Panc1 (cell line): ENCODE results near the gene CCSER2. TPM values are rescaled to one million over a fixed set of nuclear protein-coding genes. Genes with fewer than 3 reads are reported as not detected.
A peak's percentile ranks its signal among the peaks of the same experiment; 100 is the strongest.

ENCODE experiments used
- ATAC-seq: fragments of 200-7000 bp; cut with Tn5 transposase; 2 replicates; pipeline ENCODE4 v1.9.1; 2020; ENCODE audit warnings: mild to moderate bottlenecking, moderate library complexity
- BruUV-seq: library from RNA; stranded (reverse); fragments of 400-500 nt; replicated peaks from 2 replicates; lab custom pipeline; 2021; lab: Mats Ljungman, UMichigan
- CTCF ChIA-PET: fragments of 300-600 bp; sonication (Branson Sonifier 250); formaldehyde crosslinking; loops from one replicate; lab custom pipeline; 2022; ENCODE audit warnings: antibody characterized with exemption; lab: Charles Lee
- POLR2A ChIA-PET: fragments of 300-600 bp; sonication (Branson Sonifier 250); formaldehyde crosslinking; loops from one replicate; lab custom pipeline; 2022; ENCODE audit warnings: antibody characterized with exemption; lab: Charles Lee
- DNase-seq: peaks from one replicate; pipeline ENCODE4 v3.0.0-alpha.2; 2010; ENCODE audit warnings: low read depth, low spot score
- H3K27ac ChIP-seq: 2 replicates; pipeline ENCODE4 v1.5.1; 2011; ENCODE audit warnings: mild to moderate bottlenecking, low read length, inconsistent platforms
- H3K27me3 ChIP-seq: fragments of 200-500 bp; sonication (Bioruptor generic); 2 replicates; pipeline ENCODE4 v1.6.0; 2014; ENCODE audit warnings: low read length, inconsistent platforms; ENCODE audit not compliant: control insufficient read depth, insufficient read depth
- H3K36me3 ChIP-seq: fragments of 200-500 bp; sonication (Bioruptor generic); 2 replicates; pipeline ENCODE4 v1.5.1; 2014; ENCODE audit warnings: inconsistent platforms, mild to moderate bottlenecking, low read length, moderate library complexity; ENCODE audit not compliant: control insufficient read depth, insufficient read depth
- H3K4me1 ChIP-seq: 2 replicates; pipeline ENCODE4 v1.5.1; 2011; ENCODE audit warnings: inconsistent platforms, mild to moderate bottlenecking, low read length, moderate library complexity; ENCODE audit not compliant: control insufficient read depth, insufficient read depth
- H3K4me3 ChIP-seq, 2 experiments: 2 replicates each; pipeline ENCODE4 v1.5.1; 2011 to 2012; ENCODE audit warnings: low read depth in 2 of 2, low read length in 2 of 2, mild to moderate bottlenecking in 2 of 2, inconsistent platforms in 1 of 2, moderate library complexity in 1 of 2
- H3K9me3 ChIP-seq: fragments of 200-500 bp; sonication (Bioruptor generic); 2 replicates; pipeline ENCODE4 v1.5.1; 2014; ENCODE audit warnings: low read depth, mild to moderate bottlenecking, inconsistent platforms, low read length, moderate library complexity; ENCODE audit not compliant: control insufficient read depth, insufficient read depth
- CTCF ChIP-seq: fragments of 450-650 bp; IDR thresholded peaks from 2 replicates; pipeline ENCODE4 v1.5.1; 2017; ENCODE audit warnings: mild to moderate bottlenecking
- POLR2AphosphoS5 ChIP-seq: IDR thresholded peaks from 2 replicates; pipeline ENCODE4 v1.6.1; 2012; ENCODE audit warnings: mild to moderate bottlenecking, low read depth, low read length, moderate library complexity
- REST ChIP-seq, 2 experiments: IDR thresholded peaks; 2 replicates each; pipeline ENCODE4 v1.6.1; 2011 to 2012; ENCODE audit warnings: low read depth in 2 of 2, control low read depth in 1 of 2, low read length in 1 of 2, mild to moderate bottlenecking in 1 of 2, moderate library complexity in 1 of 2; ENCODE audit not compliant: insufficient read depth in 1 of 2
- SIN3A ChIP-seq: IDR thresholded peaks from 2 replicates; pipeline ENCODE4 v1.6.1; 2012; ENCODE audit warnings: low read depth, mild to moderate bottlenecking, low read length, moderate library complexity, borderline replicate concordance; ENCODE audit not compliant: insufficient read depth
- TCF7L2 ChIP-seq: IDR thresholded peaks from 2 replicates; pipeline ENCODE4 v1.6.1; 2011; ENCODE audit warnings: mild to moderate bottlenecking, low read depth, low read length, inconsistent platforms
- in situ Hi-C: cut with HindIII; loops from 2 replicates; pipeline ENCODE4 v1.10.0; 2016; ENCODE audit warnings: low sequenced_read_pairs, low pct_unique_long_range_greater_than_20kb
- intact Hi-C: fragments of 100-400 bp; cut with micrococcal nuclease; formaldehyde crosslinking; loops from one replicate; pipeline ENCODE4 v1.10.0; 2022; ENCODE audit not compliant: unreplicated experiment
- total RNA-seq: library from RNA; stranded (reverse); gene quantifications from one replicate; pipeline ENCODE4 v1.2.1, GENCODE V29; 2021; ENCODE audit not compliant: unreplicated experiment

Gene CCSER2
- total RNA-seq, 1 experiment from 2014 or later = 63.7 TPM

- intact Hi-C loops (no loop called here), in situ Hi-C loops (no loop called here)
- Histone ChIP-seq H3K9me3 (no peaks in the 10 kb centered on the region), H3K36me3 (0 out of 2 replicates have a peak, but pooled peaks cover 3% of the 10 kb centered on the region), H3K4me3 (no peak overlapping the region), H3K27ac (no peak overlapping the region), H3K4me1 (no peaks in the 10 kb centered on the region), H3K27me3 (no peaks in the 10 kb centered on the region)
- no TSS peak for BruUV-seq
- ChIA-PET POLR2A (no interaction called here), CTCF (no interaction called here)
- DNase-seq (no peak), ATAC-seq (no peak)
- TF ChIP-seq REST (IDR thresholded peaks at IDR 0.05; ENCODE audit: insufficient read depth in 1 of 2, low read depth in 2 of 2, low read length in 1 of 2) (no peak), TCF7L2 (no peak), CTCF (no peak), POLR2AphosphoS5 (no peak), SIN3A (no peak)
Observed at GRCh38 chr10:84374455-84374854, 46.1 kb downstream of the CCSER2 start.

- 0 out of 2 replicates have a peak, but pooled peaks cover 3% of the 10 kb centered on the region for H3K36me3 ChIP-seq
- POLR2A ChIA-PET = no interaction called here
- H3K27ac ChIP-seq = no peak overlapping the region
- DNase-seq = peak; percentile 62
- no peaks in the 10 kb centered on the region for H3K27me3 ChIP-seq
- intact Hi-C loops = loop anchor here (1.0 kb wide), 1 partner anchor 162 kb away; no protein-coding TSS in a partner anchor
- BruUV-seq = no TSS peak
- in situ Hi-C loops = no loop called here
- H3K4me1 ChIP-seq = no peaks in the 10 kb centered on the region
- H3K9me3 ChIP-seq = no peaks in the 10 kb centered on the region
- CTCF ChIA-PET = no interaction called here
- ATAC-seq = peak; percentile 58; the same call in 1 of the 2 replicates
- no peak overlapping the region for H3K4me3 ChIP-seq
- no peak for TF ChIP-seq POLR2AphosphoS5
- TF ChIP-seq CTCF = peak; percentile 77; the same call in 1 of the 2 replicates
Observed at GRCh38 chr10:84375011-84375410, 46.6 kb downstream of the CCSER2 start.
